CD14-positive monocyte (primary cell): ENCODE results near the gene INPP5K. TPM values are rescaled to one million over a fixed set of nuclear protein-coding genes. Genes with fewer than 3 reads are reported as not detected.
"Not testable (repeated sequence)": the region's sequence is repeated elsewhere in the genome, so short reads cannot be mapped to it uniquely, and the experiment has no call there.

Source experiments
- DNase-seq, 3 donors: peaks; one replicate each; pipeline ENCODE4 v3.0.0-alpha.2; 2011 to 2022
- H2AFZ ChIP-seq: 2 replicates; pipeline ENCODE4 v1.6.0; 2012; ENCODE audit warnings: mild to moderate bottlenecking, low read depth, low read length, inconsistent platforms; ENCODE audit not compliant: insufficient read depth, poor library complexity, severe bottlenecking
- H3K27ac ChIP-seq, 2 donors: 1 replicate in 1 of 2; 2 replicates in 1 of 2; pipeline ENCODE4 v1.5.1; 2012 to 2013; ENCODE audit warnings: low read length in 2 of 2, control low read depth in 1 of 2, inconsistent platforms in 1 of 2, low read depth in 1 of 2, mild to moderate bottlenecking in 1 of 2
- H3K27me3 ChIP-seq, 2 donors: one replicate each; pipeline versions ENCODE4 v1.6.0 to v1.6.1; 2011 to 2013; ENCODE audit warnings: low read length in 2 of 2; ENCODE audit not compliant: control insufficient read depth in 2 of 2, insufficient read depth in 2 of 2
- H3K36me3 ChIP-seq, 2 donors: replicated peaks in 1 of 2; 1 replicate in 1 of 2; 2 replicates in 1 of 2; pipeline versions ENCODE4 v1.5.1 to v1.6.1; 2012 to 2013; ENCODE audit warnings: low read length in 2 of 2, control low read depth in 1 of 2, inconsistent platforms in 1 of 2, mild to moderate bottlenecking in 1 of 2; ENCODE audit not compliant: insufficient read depth in 2 of 2, control insufficient read depth in 1 of 2
- H3K4me1 ChIP-seq, 2 donors: 1 replicate in 1 of 2; 2 replicates in 1 of 2; pipeline versions ENCODE4 v1.5.1 to v1.6.1; 2012 to 2013; ENCODE audit warnings: low read length in 2 of 2, control low read depth in 1 of 2, inconsistent platforms in 1 of 2, mild to moderate bottlenecking in 1 of 2, moderate library complexity in 1 of 2; ENCODE audit not compliant: insufficient read depth in 2 of 2, control insufficient read depth in 1 of 2
- H3K4me2 ChIP-seq: replicated peaks from 2 replicates; pipeline ENCODE3; 2012; ENCODE audit warnings: low read length, moderate library complexity, mild to moderate bottlenecking; ENCODE audit not compliant: poor library complexity, severe bottlenecking; ENCODE audit errors: extremely low read depth
- H3K4me3 ChIP-seq, 3 experiments: fragments of 200-600 bp in 1 of 3; sonication (generic) in 1 of 3; replicated peaks in 1 of 3; 1 replicate in 2 of 3; 2 replicates in 1 of 3; pipeline ENCODE4 v1.5.1; 2011 to 2013; ENCODE audit warnings: low read length in 3 of 3, mild to moderate bottlenecking in 3 of 3, control low read depth in 2 of 3, low read depth in 2 of 3, inconsistent platforms in 1 of 3, moderate library complexity in 1 of 3
- H3K79me2 ChIP-seq: 2 replicates; pipeline ENCODE4 v1.6.0; 2012; ENCODE audit warnings: mild to moderate bottlenecking, control low read depth, inconsistent platforms, low read length, moderate library complexity; ENCODE audit not compliant: insufficient read depth
- H3K9ac ChIP-seq: 2 replicates; pipeline ENCODE4 v1.6.0; 2017; ENCODE audit warnings: low read length, mild to moderate bottlenecking; ENCODE audit not compliant: insufficient read depth, poor library complexity, severe bottlenecking
- H3K9me3 ChIP-seq, 2 donors: replicated peaks in 1 of 2; 1 replicate in 1 of 2; 2 replicates in 1 of 2; pipeline versions ENCODE4 v1.5.1 to v1.6.1; 2012 to 2013; ENCODE audit warnings: low read length in 2 of 2, control low read depth in 1 of 2; ENCODE audit not compliant: control insufficient read depth in 1 of 2, insufficient read depth in 1 of 2
- H4K20me1 ChIP-seq: 2 replicates; pipeline ENCODE4 v1.6.0; 2012; ENCODE audit warnings: mild to moderate bottlenecking, low read length, control low read depth, moderate library complexity; ENCODE audit not compliant: insufficient read depth
- H3K27ac Mint-ChIP-seq, 7 donors: one replicate each; pipeline ENCODE4 v1.8.0; 2020; ENCODE audit warnings: mild to moderate bottlenecking in 7 of 7, mixed read lengths in 7 of 7, moderate library complexity in 6 of 7, inconsistent platforms in 2 of 7
- H3K27me3 Mint-ChIP-seq, 3 donors: one replicate each; pipeline ENCODE4 v1.8.0; 2021 to 2022; ENCODE audit warnings: low read depth in 3 of 3, mild to moderate bottlenecking in 3 of 3, mixed read lengths in 3 of 3, moderate library complexity in 3 of 3, inconsistent platforms in 1 of 3
- H3K36me3 Mint-ChIP-seq, 2 donors: one replicate each; pipeline ENCODE4 v1.8.0; 2020; ENCODE audit warnings: mixed read lengths in 2 of 2, inconsistent platforms in 1 of 2, mild to moderate bottlenecking in 1 of 2
- H3K4me1 Mint-ChIP-seq: one replicate; pipeline ENCODE4 v1.8.0; 2020; ENCODE audit warnings: mild to moderate bottlenecking, mixed read lengths
- H3K4me3 Mint-ChIP-seq, 2 donors: one replicate each; pipeline ENCODE4 v1.8.0; 2020; ENCODE audit warnings: mild to moderate bottlenecking in 2 of 2, mixed read lengths in 2 of 2, moderate library complexity in 1 of 2
- H3K9me3 Mint-ChIP-seq, 7 donors: one replicate each; pipeline ENCODE4 v1.8.0; 2020 to 2022; ENCODE audit warnings: mixed read lengths in 7 of 7, mild to moderate bottlenecking in 6 of 7, moderate library complexity in 6 of 7, inconsistent platforms in 2 of 7
- CTCF ChIP-seq: fragments of 200-600 bp; IDR thresholded peaks from one replicate; pipeline ENCODE4 v1.8.0; 2022; ENCODE audit warnings: antibody characterized with exemption, mild to moderate bottlenecking
- WGBS: methylation state at CpG from one replicate; pipeline ENCODE4 v1.1.5; 2013; ENCODE audit warnings: missing lambda C conversion rate; ENCODE audit not compliant: insufficient coverage; 5-methylcytosine and 5-hydroxymethylcytosine counted together
- intact Hi-C, 2 donors: fragments of 100-400 bp; cut with micrococcal nuclease; formaldehyde crosslinking; loops; one replicate each; pipeline versions ENCODE4 v1.15.0 to v1.15.1; 2023
- polyA plus RNA-seq, 3 donors: library from polyadenylated mRNA; depleted of rRNA in 1 of 3; unstranded in 2 of 3; stranded (reverse) in 1 of 3; fragments of 300-500 nt in 2 of 3; fragments of >200 nt in 1 of 3; fragmentation: Illumina TruSeq in 2 of 3; gene quantifications; 1 replicate in 2 of 3; 2 replicates in 1 of 3; pipeline ENCODE4 v1.2.3, GENCODE V29; 2012 to 2021

INPP5K gene
- polyA plus RNA-seq, 3 donors, result 50.3 to 58.7 (median 53.0) TPM

DNA sequence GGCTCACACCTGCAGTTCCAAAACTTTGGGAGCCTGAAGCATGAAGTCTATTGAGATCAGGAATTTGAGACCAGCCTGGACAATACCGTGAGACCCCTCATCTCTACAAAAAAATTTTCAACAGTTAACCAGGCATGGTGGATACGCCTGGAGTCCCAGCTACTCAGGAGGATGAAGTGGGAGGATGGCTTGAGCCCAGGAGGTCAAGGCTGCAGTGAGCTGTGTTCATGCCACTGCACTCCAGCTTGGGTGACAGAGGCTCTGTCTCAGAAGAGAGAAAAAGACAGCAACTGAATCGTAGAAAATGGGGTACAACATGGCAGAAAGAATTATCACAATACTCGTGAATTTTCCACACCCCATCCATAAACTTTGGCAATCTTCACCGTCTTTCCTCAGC lies 63.6 kb downstream of the INPP5K start:
- no peak for TF ChIP-seq CTCF
- no peak overlapping the region for H3K4me3 ChIP-seq
- no peak for DNase-seq
- peaks cover 0 to 6% (median 0%) of the 10 kb centered on the region in 7 donors for H3K9me3 Mint-ChIP-seq
- no peak overlapping the region for H3K4me3 Mint-ChIP-seq
- 100% methylated on average over 1 of the region's 5 CpGs for WGBS
- H3K27me3 ChIP-seq, result peaks cover 0 to 5% of the 10 kb centered on the region in 2 donors
- H3K4me1 ChIP-seq, result peaks cover 30 to 42% of the 10 kb centered on the region in 2 donors
- H3K36me3 Mint-ChIP-seq, result peaks cover 21 to 61% of the 10 kb centered on the region in 2 donors
- peaks cover 14 to 39% of the 10 kb centered on the region in 2 donors for H3K36me3 ChIP-seq
- H3K27me3 Mint-ChIP-seq, result peaks cover 7 to 14% (median 9%) of the 10 kb centered on the region in 3 donors
- no peaks in the 10 kb centered on the region for H3K9me3 ChIP-seq
- no peak overlapping the region for H2AFZ ChIP-seq
- no peak overlapping the region for H3K27ac ChIP-seq
- H3K27ac Mint-ChIP-seq, result peak overlapping the region in 3 of 7 donors; percentile 35 to 70 (median 43)
- peaks cover 83% of the 10 kb centered on the region for H3K79me2 ChIP-seq
- peaks cover 56% of the 10 kb centered on the region for H3K4me1 Mint-ChIP-seq
- H3K9ac ChIP-seq, result no peak overlapping the region
- peaks cover 78% of the 10 kb centered on the region for H4K20me1 ChIP-seq
- no peak overlapping the region for H3K4me2 ChIP-seq
- intact Hi-C loops, result loop anchor here in 1 of 2 donors (5.0 to 10.0 kb wide), 2 partner anchors 46 to 88 kb away; no protein-coding TSS in a partner anchor

- not testable (repeated sequence) for H3K27me3 Mint-ChIP-seq, H3K27me3 ChIP-seq, H3K9me3 Mint-ChIP-seq, H2AFZ ChIP-seq, H3K9ac ChIP-seq, H3K4me3 Mint-ChIP-seq, DNase-seq, H3K9me3 ChIP-seq, H3K4me3 ChIP-seq, H3K4me2 ChIP-seq, H3K27ac Mint-ChIP-seq, H3K27ac ChIP-seq
- peaks cover 100% of the 10 kb centered on the region for H4K20me1 ChIP-seq
- 100% methylated on average over 6 of the region's 21 CpGs for WGBS
- Mint-ChIP-seq H3K36me3 (peaks cover 23 to 74% of the 10 kb centered on the region in 2 donors), H3K4me1 (peaks cover 53% of the 10 kb centered on the region)
- intact Hi-C loops, result loop anchor here in 1 of 2 donors (5.0 to 10.0 kb wide), 2 partner anchors 43 to 85 kb away; no protein-coding TSS in a partner anchor
- H3K36me3 ChIP-seq, result peaks cover 17 to 50% of the 10 kb centered on the region in 2 donors
- H3K79me2 ChIP-seq, result peaks cover 100% of the 10 kb centered on the region
- peaks cover 29 to 38% of the 10 kb centered on the region in 2 donors for H3K4me1 ChIP-seq
These were observed 66.2 kb downstream of the INPP5K start for GRCh38 chr17:1450261-1450660.
